ENCODE measurements around the gene ABCC1. TPM values are rescaled to one million over a fixed set of nuclear protein-coding genes. Genes with fewer than 3 reads are reported as not detected.

The ABCC1 gene
- total and polyA plus RNA-seq, 2 of the 4 experiments (the other 2 are of a cell fraction) = 39.4 to 66.0 TPM

DNA sequence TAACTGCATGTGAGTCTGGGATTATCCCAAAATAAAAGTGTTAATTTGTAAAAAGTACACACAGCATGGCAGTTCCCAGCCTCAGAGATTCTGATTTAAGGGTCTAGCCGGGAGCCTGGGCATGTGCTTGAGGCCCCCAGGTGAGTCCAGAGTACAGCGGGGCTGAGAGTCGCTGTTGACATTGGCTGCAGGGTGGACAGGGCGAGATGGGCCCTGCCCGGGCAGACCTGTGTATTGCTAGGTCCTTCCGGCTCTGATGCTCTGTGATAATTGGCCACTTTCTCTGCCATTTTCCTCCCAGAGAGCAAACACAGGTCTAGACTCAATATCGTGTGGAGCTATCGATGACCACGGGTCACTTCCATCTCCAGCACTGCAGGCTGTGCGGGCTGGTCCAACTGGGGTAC, 200.3 kb downstream of the ABCC1 start:
- no peak overlapping the region for H3K56ac ChIP-seq (ENCODE audit: extremely low read depth, insufficient read depth, low read length)
- no TSS peak for BruUV-seq (replicated peaks)
- POLR2A ChIA-PET (ENCODE audit: unreplicated experiment) = no interaction called here
- CTCF ChIA-PET = no interaction called here
- ATAC-seq (ENCODE audit: low read depth) = no peak
- dilution Hi-C loops (cut with HindIII; ENCODE audit: low sequenced_read_pairs, unreplicated experiment) (no loop called here), in situ Hi-C loops (cut with MboI; ENCODE audit: low sequenced_read_pairs) (no loop called here), intact Hi-C loops (cut with micrococcal nuclease) (no loop called here)
- H4K91ac ChIP-seq (ENCODE audit: insufficient read depth, low read depth, low read length) = no peak overlapping the region
- peaks cover 11% of the 10 kb centered on the region for H3K4me1 ChIP-seq (ENCODE audit: control insufficient read depth, insufficient read depth, low read length)
- H3K9me3 ChIP-seq (ENCODE audit: control insufficient read depth, insufficient read depth, low read length) = no peaks in the 10 kb centered on the region
- no peak overlapping the region for H2BK5ac ChIP-seq (ENCODE audit: low read depth, low read length, poor library complexity, severe bottlenecking)
- H3K9me1 ChIP-seq (ENCODE audit: insufficient read depth, low read length) = peaks cover 13% of the 10 kb centered on the region; the same call in 1 of the 2 replicates
- no peak overlapping the region for H4K5ac ChIP-seq (ENCODE audit: low read depth, low read length)
- no peak for TF ChIP-seq POLR2A (IDR thresholded peaks at IDR 0.05; ENCODE audit: low read depth, low read length)
- no peak for TF ChIP-seq RCOR1 (IDR thresholded peaks at IDR 0.05; ENCODE audit: insufficient replicate concordance, low read length)
- no peak for TF ChIP-seq RFX5 (IDR thresholded peaks at IDR 0.05; ENCODE audit: low read depth, low read length)
- TF ChIP-seq MAZ (IDR thresholded peaks at IDR 0.05; ENCODE audit: borderline replicate concordance, low read depth, low read length) = no peak
- DNase-seq = no peak
- H3K27me3 ChIP-seq (ENCODE audit: control insufficient read depth, insufficient read depth, low read length) = no peaks in the 10 kb centered on the region
- WGBS, 2 experiments (ENCODE audit: extremely low coverage in 2 of 2, insufficient read length in 1 of 2) = 60% methylated on average over 9 of the region's 10 CpGs; no CpG with 5 or more reads in 1 of the 2 experiments
- no peak overlapping the region for H2AK5ac ChIP-seq (ENCODE audit: low read depth, low read length)
- no peak overlapping the region for H3K9ac ChIP-seq (ENCODE audit: low read depth, low read length)
- H3K4me2 ChIP-seq (ENCODE audit: low read depth, low read length) = no peak overlapping the region
- no peak overlapping the region for H2BK20ac ChIP-seq (ENCODE audit: low read depth, low read length)
- no peak overlapping the region for H3K4me3 ChIP-seq (ENCODE audit: insufficient read depth, low read depth, low read length)
- H2AK9ac ChIP-seq (replicated peaks; ENCODE audit: low read depth, low read length, poor library complexity) = no peak overlapping the region
- H3K27ac ChIP-seq (ENCODE audit: insufficient read depth, low read length) = no peak overlapping the region
- H2BK120ac ChIP-seq (ENCODE audit: low read depth, low read length) = no peak overlapping the region
- H3K4ac ChIP-seq (ENCODE audit: low read depth, low read length) = no peak overlapping the region
- no peak overlapping the region for H3K23ac ChIP-seq (ENCODE audit: low read depth, low read length)
- H4K8ac ChIP-seq (ENCODE audit: low read depth in 2 of 2, low read length in 2 of 2) = no peak overlapping the region
- no peak overlapping the region for H2AFZ ChIP-seq (replicated peaks; ENCODE audit: low read length, poor library complexity)
- no peak overlapping the region for H3K18ac ChIP-seq (ENCODE audit: low read depth, low read length)
- peaks cover 29% of the 10 kb centered on the region for H3K36me3 ChIP-seq (ENCODE audit: control insufficient read depth, insufficient read depth, low read length)
- no peak overlapping the region for H2BK15ac ChIP-seq (ENCODE audit: low read depth, low read length)
- peaks cover 5 to 35% of the 10 kb centered on the region in 2 experiments; a peak in 2 of 4 replicates for H3K79me1 ChIP-seq (ENCODE audit: low read depth in 1 of 2, low read length in 2 of 2)
- no peak overlapping the region for H3K14ac ChIP-seq (replicated peaks; ENCODE audit: low read depth, low read length)
- peaks cover 56% of the 10 kb centered on the region for H4K20me1 ChIP-seq (ENCODE audit: insufficient read depth, low read length)

Data from IMR-90 (cell line).